HG03565 (cell line): Measurements from ENCODE around the gene SERPINA6.
"Not testable (repeated sequence)": the region's sequence is repeated elsewhere in the genome, so short reads cannot be mapped to it uniquely, and the experiment has no call there.

Source experiments
- ATAC-seq: cut with Tn5 transposase; IDR thresholded peaks from one replicate; pipeline ENCODE4 v1.9.1; 2021; ENCODE audit warnings: mild to moderate bottlenecking, moderate library complexity; ENCODE audit not compliant: unreplicated experiment

The SERPINA6 gene, protein sequence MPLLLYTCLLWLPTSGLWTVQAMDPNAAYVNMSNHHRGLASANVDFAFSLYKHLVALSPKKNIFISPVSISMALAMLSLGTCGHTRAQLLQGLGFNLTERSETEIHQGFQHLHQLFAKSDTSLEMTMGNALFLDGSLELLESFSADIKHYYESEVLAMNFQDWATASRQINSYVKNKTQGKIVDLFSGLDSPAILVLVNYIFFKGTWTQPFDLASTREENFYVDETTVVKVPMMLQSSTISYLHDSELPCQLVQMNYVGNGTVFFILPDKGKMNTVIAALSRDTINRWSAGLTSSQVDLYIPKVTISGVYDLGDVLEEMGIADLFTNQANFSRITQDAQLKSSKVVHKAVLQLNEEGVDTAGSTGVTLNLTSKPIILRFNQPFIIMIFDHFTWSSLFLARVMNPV

DNA sequence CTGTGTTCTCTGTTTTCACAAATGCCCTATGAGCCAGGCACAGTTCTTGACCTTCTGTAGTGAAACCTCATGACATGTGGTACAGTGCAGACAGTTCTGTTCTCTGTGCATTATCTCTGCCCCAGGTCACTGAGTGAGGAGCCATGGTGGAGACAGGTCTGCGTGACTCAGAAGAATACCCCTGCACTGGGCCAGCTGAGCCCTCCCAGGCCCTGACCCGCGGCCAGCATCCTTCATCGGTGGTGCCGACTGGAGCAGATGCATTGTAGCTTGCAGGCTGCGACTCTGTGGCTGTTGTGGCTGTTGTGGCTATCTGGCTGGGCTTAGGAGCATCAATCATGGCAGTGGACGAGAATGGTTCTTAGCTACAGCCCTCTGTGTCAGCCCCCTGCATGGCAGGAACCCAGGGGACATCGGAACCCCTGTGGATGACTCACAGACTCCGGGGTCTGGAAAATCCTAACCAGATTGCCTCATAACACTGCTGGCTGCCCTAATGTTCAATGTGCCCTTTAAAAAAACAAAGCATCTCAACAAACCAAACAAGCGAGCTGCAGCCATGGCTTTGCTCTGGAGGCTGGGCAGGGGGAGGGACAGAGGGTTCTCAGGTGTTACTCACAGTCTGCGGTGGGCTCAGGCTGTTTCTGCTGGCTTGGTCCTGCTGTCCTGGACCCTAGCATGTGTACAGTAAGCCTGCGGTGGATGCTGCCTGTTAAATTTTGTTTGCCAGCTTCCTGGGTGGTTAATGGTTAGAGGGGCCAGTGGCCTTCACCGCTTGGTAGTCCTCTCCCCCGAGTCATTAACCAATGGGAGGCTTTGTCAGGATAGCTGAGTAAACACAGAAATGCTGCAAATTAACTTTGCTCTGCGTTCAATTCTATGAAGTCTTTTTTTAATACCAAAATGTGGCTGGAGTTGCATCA lies at the start of gene SERPINA6:
Gene SERPINA6 (minus strand): TSS at position 689 of the 923 bp plus-strand sequence. CDS start 8,688 bp downstream, outside the sequence.
- no peak for ATAC-seq

DNA sequence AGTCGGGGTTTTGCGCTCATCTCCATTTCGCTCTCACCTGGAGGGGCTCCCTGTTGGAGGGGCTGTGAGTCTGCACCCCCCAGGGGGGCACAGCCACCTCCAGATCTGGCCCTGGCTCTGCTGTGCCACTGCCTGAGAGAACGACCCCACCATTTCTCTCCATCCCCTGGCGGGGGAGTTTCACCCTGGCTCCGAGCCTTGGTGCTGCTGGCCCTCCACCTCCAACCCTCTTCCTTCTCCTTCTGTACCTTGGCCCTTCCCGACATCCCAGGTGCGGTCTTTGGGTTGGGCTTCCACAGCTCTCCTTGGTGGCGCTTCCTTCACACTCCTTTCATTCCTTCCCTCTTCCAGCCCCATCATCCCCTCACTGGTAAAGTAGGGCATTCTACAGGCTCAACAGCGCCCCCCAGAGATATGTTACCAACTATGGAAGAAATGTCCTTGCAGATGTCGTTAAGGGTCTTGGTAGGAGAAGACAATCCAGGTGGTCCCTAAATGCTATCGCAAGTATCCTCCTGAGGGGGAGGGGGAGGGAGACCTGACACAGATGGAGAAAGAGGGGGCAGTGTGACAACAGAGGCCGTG lies 49.0 kb upstream of the SERPINA6 start:
- no peak for ATAC-seq

DNA sequence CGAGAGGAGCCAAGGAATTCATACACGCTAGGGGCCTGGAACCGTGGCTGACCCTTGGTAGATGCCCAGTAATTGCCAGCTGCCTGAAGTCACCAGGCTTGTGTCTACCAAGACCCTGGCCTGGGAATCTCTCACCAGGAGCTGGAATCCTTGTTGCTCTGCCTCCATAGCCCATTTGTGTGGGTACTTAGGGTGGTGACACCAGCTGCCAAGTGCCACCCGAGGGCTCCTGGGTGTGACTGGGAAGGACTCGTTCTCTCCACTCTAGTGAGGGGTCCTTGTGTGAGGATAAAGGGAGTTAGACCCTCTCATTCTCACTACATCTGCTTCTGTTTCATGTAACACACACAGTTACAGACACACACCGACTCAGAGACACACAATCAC lies 47.4 kb upstream of the SERPINA6 start:
- ATAC-seq: no peak

DNA sequence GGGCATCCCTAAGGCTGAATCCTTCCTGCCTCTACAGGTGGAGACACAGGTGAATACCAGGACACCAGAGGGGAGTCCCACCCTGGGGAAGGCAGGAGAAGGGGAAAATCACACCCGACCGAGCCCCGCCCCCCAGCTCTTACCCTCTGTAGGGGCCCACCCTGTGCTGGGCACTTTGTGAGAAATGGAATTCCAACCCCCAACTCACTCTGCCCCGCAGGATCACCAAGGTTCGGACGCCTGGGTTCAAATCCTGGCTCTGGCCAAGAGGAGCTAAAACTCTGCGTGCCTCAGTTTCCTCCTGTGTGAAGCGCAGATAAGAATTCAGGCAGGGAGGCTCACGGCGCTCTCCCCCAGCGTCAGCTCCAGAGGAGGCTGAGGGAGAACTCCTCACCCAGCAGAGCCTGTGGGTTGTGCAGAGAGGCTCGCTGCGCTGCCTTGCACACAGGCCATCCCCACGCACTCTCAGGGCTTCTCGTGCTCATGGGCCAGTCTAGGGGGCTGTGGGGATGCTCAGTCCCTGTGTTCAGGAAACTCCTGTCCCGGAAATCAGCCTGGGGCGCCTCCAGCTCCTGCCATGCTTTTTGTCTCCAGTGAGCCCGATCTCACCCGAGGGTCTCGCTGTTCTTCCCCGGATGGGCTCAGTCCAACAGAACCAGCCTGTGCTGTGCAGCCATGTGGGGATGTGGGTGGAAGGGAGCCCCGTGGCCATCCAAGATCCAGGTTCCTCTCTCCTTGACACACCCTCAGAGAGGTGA lies 46.8 kb upstream of the SERPINA6 start:
- ATAC-seq: not testable (repeated sequence)

DNA sequence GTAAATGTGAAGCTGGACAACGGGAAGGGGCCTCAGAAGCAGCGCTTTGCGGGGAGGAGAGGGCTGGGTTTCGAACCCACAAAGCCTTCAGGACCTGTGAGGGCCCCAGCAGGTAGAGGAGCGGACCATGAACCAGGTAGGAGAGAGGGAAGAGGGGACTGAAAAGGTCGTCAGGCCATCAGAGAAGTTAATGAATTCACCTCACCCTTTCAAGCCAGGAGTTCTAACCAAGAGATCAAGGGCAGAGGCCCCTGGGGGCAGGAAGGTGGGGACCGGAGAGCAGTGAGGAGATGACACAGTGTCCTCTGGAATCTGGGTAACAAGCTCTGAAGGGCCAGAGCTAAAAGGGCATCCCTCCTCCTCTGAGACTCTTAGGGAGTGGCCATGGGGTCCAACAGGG lies 45.8 kb upstream of the SERPINA6 start:
- no peak for ATAC-seq

DNA sequence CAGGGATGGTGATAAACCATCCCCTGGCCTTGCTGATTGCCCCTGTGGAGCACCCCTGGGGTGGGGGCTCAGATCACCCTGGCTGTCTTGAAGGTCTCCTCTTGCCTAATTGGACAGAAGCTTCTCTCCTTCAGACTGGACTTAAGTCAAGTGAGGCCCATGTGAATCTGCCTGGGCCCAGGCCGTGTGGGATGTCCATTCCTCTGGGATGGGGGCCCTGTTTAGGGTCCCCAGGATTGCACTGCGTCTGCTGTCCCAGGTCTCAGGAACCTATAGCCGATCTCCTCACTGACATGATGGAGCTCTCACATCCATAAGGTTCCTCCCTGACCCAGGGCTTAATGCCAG lies 45.1 kb upstream of the SERPINA6 start:
- no peak for ATAC-seq

DNA sequence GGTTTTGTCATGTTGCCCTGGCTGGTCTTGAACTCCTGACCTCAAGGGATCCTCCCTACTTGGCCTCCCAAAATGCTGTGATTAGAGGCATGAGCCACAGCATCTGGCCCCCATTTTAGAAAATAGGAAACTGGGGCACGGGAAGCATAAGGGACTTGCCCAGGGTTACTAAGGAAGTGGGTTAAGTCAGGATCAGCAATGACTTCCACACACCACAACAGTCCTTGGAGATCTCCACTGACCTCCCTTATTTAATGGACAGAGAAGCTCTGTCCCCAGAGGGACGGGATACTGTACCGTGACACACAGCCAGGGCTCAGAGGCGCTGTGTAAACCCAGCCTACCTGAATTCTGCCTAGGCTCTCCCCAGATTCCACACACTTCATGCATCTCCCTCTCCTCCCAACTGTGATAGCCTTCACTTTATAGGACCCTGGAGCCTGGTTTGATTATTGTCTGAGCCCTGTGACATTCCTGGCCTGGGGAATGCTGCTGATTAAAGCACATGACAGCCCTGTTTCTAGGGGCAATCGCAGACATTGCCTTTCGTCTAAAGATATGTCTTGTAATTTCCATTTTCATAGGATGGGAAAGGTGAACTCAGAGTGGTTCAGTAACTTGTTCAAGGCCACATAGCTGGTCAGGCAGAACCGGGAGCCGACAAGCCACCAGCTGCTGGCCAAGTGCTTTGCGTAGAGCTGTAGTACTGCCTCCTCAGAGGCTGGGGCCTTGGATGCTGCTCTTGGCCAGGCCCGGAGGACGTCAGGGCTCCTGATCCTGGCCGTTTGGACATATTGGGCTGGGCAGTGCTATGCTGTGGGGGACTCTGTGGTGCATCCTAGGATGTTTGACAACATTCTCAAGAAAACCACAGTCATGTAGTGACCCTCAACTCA lies 44.5 kb upstream of the SERPINA6 start:
- ATAC-seq: no peak

DNA sequence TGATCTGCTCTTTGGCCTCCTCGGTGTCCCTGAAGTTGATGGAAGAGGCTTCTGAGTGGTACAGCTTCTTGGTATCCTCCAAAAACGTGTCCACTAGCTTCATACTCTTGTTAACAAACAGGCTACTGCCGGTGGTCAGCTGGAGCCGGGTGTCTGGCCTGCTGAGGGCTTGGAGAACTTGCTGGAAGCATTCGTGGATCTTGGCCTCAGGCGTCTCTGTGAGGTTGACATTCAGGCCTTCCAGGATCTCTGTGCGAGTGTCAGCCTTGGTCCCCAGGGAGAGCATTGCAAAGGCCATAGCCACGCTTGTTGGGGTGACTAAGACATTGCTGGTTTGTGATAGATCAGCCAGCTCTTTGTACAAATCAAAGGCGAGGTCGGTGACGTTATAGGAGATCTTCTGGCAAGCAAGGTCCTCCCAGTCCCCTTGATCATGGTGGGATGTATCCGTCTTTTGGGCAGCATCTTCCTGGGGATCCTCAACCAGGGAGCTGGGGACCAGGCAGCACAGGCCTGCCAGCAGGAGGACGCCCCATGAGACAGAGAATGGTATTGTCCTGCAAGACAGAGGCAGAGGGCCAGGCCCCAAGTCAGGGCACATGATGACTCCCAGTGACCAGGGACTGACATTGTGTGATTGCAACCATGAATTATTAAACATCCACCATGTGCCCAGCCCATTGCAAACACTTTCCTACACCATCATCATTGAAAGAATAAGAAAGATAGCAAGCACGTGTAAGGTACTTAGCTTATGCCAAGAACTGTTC lies 43.2 kb upstream of the SERPINA6 start, which contains the start of gene SERPINA2:
Gene SERPINA2 (minus strand): TSS at position 553 of the 770 bp plus-strand sequence.
- ATAC-seq: no peak

DNA sequence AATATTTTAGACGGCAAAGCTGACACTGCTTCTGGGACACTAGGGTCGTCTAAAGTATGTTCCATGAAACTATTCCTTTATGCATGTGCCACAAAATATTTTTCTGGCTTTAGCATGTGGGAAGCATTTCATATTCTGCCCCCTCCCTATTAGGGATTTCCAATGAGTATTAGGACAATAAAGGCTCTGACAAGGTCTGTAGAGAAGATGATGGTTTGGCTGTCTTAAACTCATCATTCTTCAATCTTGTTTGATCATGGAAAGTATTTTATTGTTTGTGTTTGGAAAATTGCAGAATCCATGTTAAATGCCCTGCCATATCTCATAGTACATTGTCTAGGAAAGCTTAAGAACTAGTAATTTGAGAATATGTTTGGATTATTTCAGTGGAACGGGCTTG lies 42.5 kb upstream of the SERPINA6 start:
- no peak for ATAC-seq

DNA sequence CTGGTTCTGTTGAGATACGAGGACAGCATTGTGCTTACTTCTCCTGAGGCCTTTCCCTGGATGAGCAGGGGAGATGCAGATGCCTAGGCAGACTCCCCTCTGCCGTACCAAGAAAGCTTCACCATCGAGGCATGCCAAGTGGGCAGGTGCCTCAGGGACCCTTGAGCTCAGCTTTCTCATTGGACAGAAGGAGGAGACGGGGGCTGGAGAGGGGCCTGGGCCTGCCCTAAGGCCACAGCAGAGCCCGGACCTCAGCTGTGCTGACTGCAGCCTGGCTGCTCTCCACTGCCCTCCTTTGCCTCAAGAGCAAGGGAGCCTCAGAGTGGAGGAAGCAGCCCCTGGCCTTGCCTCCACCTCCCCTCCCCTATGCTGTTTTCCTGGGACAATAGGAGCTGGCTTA lies 41.8 kb upstream of the SERPINA6 start:
- no peak for ATAC-seq

DNA sequence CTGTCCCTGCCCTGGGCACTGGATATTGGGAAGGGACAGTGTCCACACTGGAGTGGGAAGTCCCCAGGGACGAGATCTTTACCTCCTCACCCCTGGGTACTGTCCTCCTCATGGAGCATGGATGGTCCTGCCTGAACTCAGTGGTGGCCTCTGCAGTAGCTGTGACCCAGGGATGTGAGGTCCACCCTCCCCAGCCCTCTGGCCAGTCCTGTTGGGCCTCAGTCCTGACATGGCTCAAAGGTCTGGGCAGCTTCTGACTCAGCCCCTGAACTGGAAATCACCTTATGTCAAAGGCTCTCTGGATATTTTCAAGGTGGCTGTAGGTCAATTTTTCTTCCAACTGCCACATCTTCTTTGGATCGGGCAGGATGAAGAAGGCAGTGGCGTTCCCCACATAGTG lies 40.9 kb upstream of the SERPINA6 start:
- no peak for ATAC-seq

DNA sequence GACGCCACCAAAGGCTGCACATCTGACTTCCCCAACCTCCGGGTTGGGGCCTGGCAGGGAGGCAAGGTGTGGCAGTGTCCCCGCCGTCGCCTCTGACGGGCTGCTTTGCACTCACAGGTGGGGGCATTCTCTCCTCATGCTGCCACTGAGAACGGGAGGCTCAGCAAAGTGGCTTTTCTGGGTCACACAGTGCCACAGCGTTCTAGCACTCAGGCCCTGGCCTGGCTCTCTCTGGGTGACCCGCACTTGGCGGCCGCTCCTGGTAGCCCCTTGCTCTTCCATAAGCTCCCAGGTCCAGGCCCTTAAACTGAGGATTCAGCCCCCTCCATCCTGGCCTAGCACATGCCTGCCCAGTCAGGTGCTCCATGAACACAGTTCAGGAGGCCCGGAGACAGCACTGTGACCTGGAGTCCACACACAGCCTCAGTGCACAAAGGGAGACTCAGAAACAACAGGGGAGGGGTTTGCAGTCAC lies 40.1 kb upstream of the SERPINA6 start:
- no peak for ATAC-seq

DNA sequence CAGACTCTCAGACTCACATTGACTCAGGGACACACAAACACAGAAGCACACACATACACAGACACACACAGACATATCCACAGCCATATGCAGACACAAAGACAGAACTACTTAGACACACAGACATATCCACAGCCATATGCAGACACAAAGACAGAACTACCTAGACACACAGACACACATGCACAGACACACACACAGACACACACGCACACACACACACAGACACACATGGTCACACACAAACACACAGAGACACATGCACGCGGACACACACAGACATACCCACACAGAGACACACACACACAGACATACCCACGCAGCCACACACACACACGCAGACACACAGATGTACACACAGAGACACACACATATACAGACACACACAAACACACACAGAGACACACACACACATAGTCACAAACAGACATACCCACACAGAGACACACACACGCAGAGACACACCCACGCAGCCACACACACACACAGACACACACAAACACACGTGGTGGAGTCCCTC lies 39.5 kb upstream of the SERPINA6 start:
- ATAC-seq: no peak

DNA sequence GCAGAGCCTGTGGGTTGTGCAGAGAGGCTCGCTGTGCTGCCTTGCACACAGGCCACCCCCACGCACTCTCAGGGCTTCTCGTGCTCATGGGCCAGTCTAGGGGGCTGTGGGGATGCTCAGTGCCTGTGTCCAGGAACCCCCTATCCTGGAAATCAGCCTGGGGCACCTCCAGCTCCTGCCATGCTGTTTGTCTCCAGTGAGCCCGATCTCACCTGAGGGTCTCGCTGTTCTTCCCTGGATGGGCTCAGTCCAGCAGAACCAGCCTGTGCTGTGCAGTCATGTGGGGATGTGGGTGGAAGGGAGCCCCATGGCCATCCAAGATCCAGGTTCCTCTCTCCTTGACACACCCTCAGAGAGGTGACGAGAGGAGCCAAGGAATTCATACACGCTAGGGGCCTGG lies 38.5 kb upstream of the SERPINA6 start:
- no peak for ATAC-seq

DNA sequence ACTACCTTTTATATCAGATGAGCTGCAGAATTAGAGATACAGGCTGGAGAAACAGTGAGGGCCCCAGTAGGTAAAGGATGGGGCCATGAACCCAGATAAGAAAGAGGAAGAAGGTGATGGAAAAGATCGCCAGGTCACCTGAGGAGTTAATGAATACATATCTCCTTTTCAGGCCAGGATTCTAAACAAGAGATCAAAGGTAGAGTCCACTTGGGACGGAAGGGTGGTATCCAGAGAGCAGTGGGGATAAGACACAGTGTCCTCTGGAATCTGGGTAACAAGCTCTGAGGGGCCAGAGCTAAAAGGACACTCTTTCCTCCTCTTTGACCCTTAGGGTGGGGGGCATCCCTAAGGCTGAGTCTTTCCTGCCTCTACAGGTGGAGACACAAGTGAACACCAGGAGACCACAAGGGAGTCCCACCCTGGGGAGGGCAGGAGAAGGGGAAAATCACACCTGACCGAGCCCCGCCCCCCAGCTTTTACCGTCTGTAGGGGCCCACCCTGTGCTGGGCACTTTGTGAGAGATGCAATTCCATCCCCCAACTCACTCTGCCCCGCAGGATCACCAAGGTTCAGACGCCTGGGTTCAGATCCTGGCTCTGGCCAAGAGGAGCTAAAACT lies 37.9 kb upstream of the SERPINA6 start:
- no peak for ATAC-seq

DNA sequence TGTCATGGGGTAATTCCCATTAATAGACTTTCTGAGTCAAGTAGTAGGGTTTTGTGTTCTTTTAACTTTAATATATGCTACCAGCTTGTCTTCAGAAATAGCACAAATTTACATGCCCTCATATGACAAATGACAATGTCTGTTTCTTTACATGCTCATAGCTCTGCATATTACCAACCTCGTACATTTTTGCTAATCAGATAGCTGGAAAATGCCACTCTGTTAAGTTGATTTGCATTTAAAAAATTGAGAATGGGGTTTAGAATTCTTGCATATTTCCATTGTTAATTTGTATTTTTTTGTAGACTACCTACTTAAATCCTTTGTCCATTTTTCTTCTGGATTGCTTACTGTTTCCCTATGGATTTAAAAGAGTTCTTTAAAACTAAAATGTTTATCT lies 34.0 kb upstream of the SERPINA6 start:
- ATAC-seq: no peak

DNA sequence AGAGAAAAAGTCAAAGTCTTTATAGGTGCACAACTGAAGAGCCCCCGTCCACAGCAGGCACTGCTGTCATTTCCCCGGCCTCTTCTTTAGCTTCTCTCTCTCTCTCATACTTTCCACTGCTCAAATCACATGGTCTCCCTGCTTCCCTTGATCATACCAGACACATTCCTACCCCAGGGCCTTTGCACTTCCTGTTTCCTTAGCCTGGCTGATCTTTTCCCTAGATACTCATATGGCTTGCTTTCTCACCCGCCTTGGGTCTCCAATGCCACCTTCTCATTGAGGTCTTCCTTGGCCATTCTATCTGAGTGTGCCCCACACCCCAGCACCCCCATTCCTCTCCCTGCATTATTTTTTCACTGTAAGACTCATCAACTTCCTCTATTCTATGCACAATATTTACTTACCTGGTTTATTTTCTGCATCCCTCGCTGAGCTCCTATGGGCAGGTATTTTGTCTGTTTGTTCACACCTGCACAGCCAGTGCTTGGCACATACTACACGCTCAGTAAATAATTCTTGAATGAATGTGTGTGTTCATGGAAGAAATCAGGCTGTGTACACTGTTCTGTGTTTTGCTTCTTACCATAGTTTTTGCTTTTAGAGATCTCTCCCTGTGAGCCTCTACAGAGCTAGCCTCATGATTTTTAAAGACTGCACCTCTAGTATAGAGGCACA lies 33.4 kb upstream of the SERPINA6 start:
- no peak for ATAC-seq
